HepG2 (cell line): ENCODE measurements around the gene EXOC7. TPM values are rescaled to one million over a fixed set of nuclear protein-coding genes. Genes with fewer than 3 reads are reported as not detected.

Experiments used
- SIX1 ChIP-seq: sonication (generic); formaldehyde crosslinking; IDR thresholded peaks from 2 replicates; pipeline ENCODE4 v1.4.0; 2020; ENCODE audit warnings: missing genetic modification reagents, borderline replicate concordance
- ZNF10 ChIP-seq: sonication (generic); formaldehyde crosslinking; IDR thresholded peaks from 2 replicates; pipeline ENCODE4 v1.4.0; 2020; ENCODE audit warnings: mild to moderate bottlenecking, low read depth, missing genetic modification reagents, borderline replicate concordance
- ZNF275 ChIP-seq: sonication (generic); formaldehyde crosslinking; IDR thresholded peaks from 2 replicates; pipeline ENCODE4 v1.8.0; 2022; ENCODE audit warnings: missing genetic modification reagents, mild to moderate bottlenecking, inconsistent platforms, borderline replicate concordance
- ZNF407 ChIP-seq: sonication (generic); formaldehyde crosslinking; IDR thresholded peaks from one replicate; pipeline ENCODE4 v1.5.1; 2020; ENCODE audit warnings: mild to moderate bottlenecking, missing genetic modification reagents; ENCODE audit errors: not compliant biosample characterization
- polyA plus RNA-seq, 8 experiments: library from polyadenylated mRNA; depleted of rRNA in 3 of 8; stranded (reverse) in 7 of 8; unstranded in 1 of 8; fragments of >200 nt; fragmentation: Illumina TruSeq in 4 of 8; extraction: Trizol in 4 of 8; gene quantifications; 2 replicates each; pipeline versions ENCODE4 v1.2.1 to v1.2.3, GENCODE V29; 2011 to 2016; ENCODE audit warnings: low read depth in 4 of 8, missing spikeins in 1 of 8, mixed read lengths in 1 of 8; ENCODE audit not compliant: insufficient read depth in 1 of 8
- total RNA-seq, 5 experiments: library from RNA; depleted of rRNA; stranded (reverse); fragments of >200 nt; fragmentation: Illumina TruSeq; extraction: Trizol; gene quantifications; 2 replicates each; pipeline ENCODE4 v1.2.3, GENCODE V29; 2016; ENCODE audit warnings: low read depth in 1 of 5

Gene EXOC7
- total and polyA plus RNA-seq, 2 of the 13 experiments (the other 11 are each of a cell fraction or from before 2014, with no cell fraction given): 86.9 to 116 TPM

- TF ChIP-seq ZNF407 (CRISPR knock-in tag): no peak
- TF ChIP-seq ZNF10 (CRISPR knock-in tag): no peak
- no peak for TF ChIP-seq ZNF275 (CRISPR knock-in tag)
- TF ChIP-seq SIX1 (CRISPR knock-in tag): no peak
Observed at GRCh38 chr17:76085066-76085730, 18.4 kb downstream of the EXOC7 start (continued).
